ENCODE data around the gene TMEM38B. TPM values are rescaled to one million over a fixed set of nuclear protein-coding genes. Genes with fewer than 3 reads are reported as not detected.
A peak's percentile ranks its signal among the peaks of the same experiment; 100 is the strongest.
"Not testable (repeated sequence)": the region's sequence is repeated elsewhere in the genome, so short reads cannot be mapped to it uniquely, and the experiment has no call there.

TMEM38B gene
- total and polyA plus RNA-seq, 7 experiments from 2014 or later, result 5.8 to 31.4 (median 17.5) TPM

GRCh38 chr9:105722099-105722498, 27.8 kb downstream of the TMEM38B start:
- peaks cover 0 to 9% (median 2%) of the 10 kb centered on the region in 3 experiments for H3K36me3 ChIP-seq (ENCODE audit: control insufficient read depth in 2 of 3, insufficient read depth in 3 of 3, low read length in 3 of 3)
- Mint-ChIP-seq H3K4me3 (no peak overlapping the region), H3K27ac (peak overlapping the region in 1 of 9 donors; percentile 17), H3K4me1 (peaks cover 0 to 8% (median 0%) of the 10 kb centered on the region in 7 donors), H3K36me3 (peaks cover 1 to 24% (median 7%) of the 10 kb centered on the region in 5 donors), H3K9me3 (no peaks in the 10 kb centered on the region), H3K27me3 (no peaks in the 10 kb centered on the region)
- intact Hi-C loops (cut with micrococcal nuclease), result no loop called here
- ChIA-PET POLR2A (no interaction called here), CTCF (interaction anchor here (1.7 kb wide), 1 partner anchor 113 kb away, joined by 6 read pairs; no protein-coding TSS in a partner anchor)
- no peak overlapping the region for H3K4me3 ChIP-seq (ENCODE audit: low read length)
- DNase-seq, result no peak
- no peak for ATAC-seq
- H3K27me3 ChIP-seq (ENCODE audit: control insufficient read depth in 2 of 2, insufficient read depth in 2 of 2, low read length in 2 of 2), result no peaks in the 10 kb centered on the region
- H3K27ac ChIP-seq (ENCODE audit: low read depth, low read length), result no peak overlapping the region
- H3K9me3 ChIP-seq (ENCODE audit: control insufficient read depth in 2 of 3, low read length in 3 of 3), result no peaks in the 10 kb centered on the region
- no peaks in the 10 kb centered on the region for H3K4me1 ChIP-seq (ENCODE audit: control insufficient read depth in 2 of 2, insufficient read depth in 2 of 2, low read length in 2 of 2)

GRCh38 chr9:105725370-105725769, 31.0 kb downstream of the TMEM38B start:
- H3K27me3 Mint-ChIP-seq, result no peaks in the 10 kb centered on the region
- ATAC-seq, result no peak
- H3K4me1 ChIP-seq (ENCODE audit: control insufficient read depth in 2 of 2, insufficient read depth in 2 of 2, low read length in 2 of 2), result no peaks in the 10 kb centered on the region
- POLR2A ChIA-PET, result no interaction called here
- no peaks in the 10 kb centered on the region for H3K9me3 ChIP-seq (ENCODE audit: control insufficient read depth in 2 of 3, low read length in 3 of 3)
- CTCF ChIA-PET, result no interaction called here
- H3K27me3 ChIP-seq (ENCODE audit: control insufficient read depth in 2 of 2, insufficient read depth in 2 of 2, low read length in 2 of 2), result no peaks in the 10 kb centered on the region
- no peak overlapping the region for H3K4me3 Mint-ChIP-seq
- H3K27ac ChIP-seq (ENCODE audit: low read depth, low read length), result no peak overlapping the region
- intact Hi-C loops (cut with micrococcal nuclease), result no loop called here
- peaks cover 5 to 54% (median 30%) of the 10 kb centered on the region in 5 donors for H3K36me3 Mint-ChIP-seq
- no peak overlapping the region for H3K4me3 ChIP-seq (ENCODE audit: low read length)
- peak overlapping the region in 1 of 9 donors; percentile 28 for H3K27ac Mint-ChIP-seq
- peaks cover 0 to 8% (median 0%) of the 10 kb centered on the region in 7 donors for H3K4me1 Mint-ChIP-seq
- no peak for DNase-seq
- H3K9me3 Mint-ChIP-seq, result peaks cover 0 to 10% (median 2%) of the 10 kb centered on the region in 11 donors
- H3K36me3 ChIP-seq (ENCODE audit: control insufficient read depth in 2 of 3, insufficient read depth in 3 of 3, low read length in 3 of 3), result peaks cover 0 to 9% (median 2%) of the 10 kb centered on the region in 3 experiments

DNA sequence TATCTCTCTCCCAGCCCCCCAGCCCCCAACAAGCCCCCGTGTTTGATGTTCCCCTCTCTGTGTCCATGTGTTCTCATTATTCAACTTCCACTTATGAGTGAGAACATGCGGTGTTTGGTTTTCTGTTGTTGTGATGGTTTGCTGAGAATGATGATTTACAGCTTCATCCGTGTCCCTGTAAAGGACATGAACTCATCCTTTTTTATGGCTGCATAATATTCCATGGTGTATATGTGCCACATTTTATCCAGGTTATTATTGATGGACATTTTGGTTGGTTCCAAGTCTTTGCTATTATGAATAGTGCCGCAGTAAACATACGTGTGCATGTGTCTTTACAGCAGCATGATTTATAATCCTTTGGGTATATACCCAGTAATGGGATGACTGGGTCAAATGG, 33.9 kb downstream of the TMEM38B start:
- intact Hi-C loops (cut with micrococcal nuclease); H3K27ac ChIP-seq (ENCODE audit: low read depth, low read length); DNase-seq; POLR2A ChIA-PET; H3K9me3 ChIP-seq (ENCODE audit: control insufficient read depth in 2 of 3, low read length in 3 of 3); H3K4me3 ChIP-seq (ENCODE audit: low read length); H3K27ac Mint-ChIP-seq; CTCF ChIA-PET; ATAC-seq; H3K27me3 Mint-ChIP-seq; H3K4me1 ChIP-seq (ENCODE audit: control insufficient read depth in 2 of 2, insufficient read depth in 2 of 2, low read length in 2 of 2); H3K4me3 Mint-ChIP-seq; H3K4me1 Mint-ChIP-seq; H3K27me3 ChIP-seq (ENCODE audit: control insufficient read depth in 2 of 2, insufficient read depth in 2 of 2, low read length in 2 of 2): not testable (repeated sequence)
- H3K36me3 ChIP-seq (ENCODE audit: control insufficient read depth in 2 of 3, insufficient read depth in 3 of 3, low read length in 3 of 3), result peaks cover 0 to 15% (median 2%) of the 10 kb centered on the region in 3 experiments
- peaks cover 0 to 24% (median 13%) of the 10 kb centered on the region in 11 donors for H3K9me3 Mint-ChIP-seq
- H3K36me3 Mint-ChIP-seq, result peaks cover 12 to 74% (median 46%) of the 10 kb centered on the region in 5 donors

DNA sequence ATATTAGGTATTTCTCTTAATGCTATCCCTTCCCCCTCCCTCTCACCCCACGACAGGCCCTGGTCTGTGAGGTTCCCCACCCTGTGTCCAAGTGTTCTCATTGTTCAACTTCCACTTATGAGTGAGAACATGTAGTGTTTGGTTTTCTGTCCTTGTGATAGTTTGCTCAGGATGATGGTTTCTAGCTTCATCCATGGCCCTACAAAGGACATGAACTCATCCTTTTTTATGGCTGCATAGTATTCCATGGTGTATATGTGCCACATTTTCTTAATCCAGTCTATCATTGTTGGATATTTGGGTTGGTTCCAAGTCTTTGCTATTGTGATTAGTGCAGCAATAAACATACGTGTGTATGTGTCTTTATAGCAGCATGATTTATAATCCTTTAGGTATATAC, 37.1 kb downstream of the TMEM38B start:
- CTCF ChIA-PET, result interaction anchor here (0.8 kb wide), 1 partner anchor 150 kb away, joined by 4 read pairs; no protein-coding TSS in a partner anchor
- H3K36me3 ChIP-seq (ENCODE audit: control insufficient read depth in 2 of 3, insufficient read depth in 3 of 3, low read length in 3 of 3); intact Hi-C loops (cut with micrococcal nuclease); H3K27me3 Mint-ChIP-seq; H3K27ac ChIP-seq (ENCODE audit: low read depth, low read length); H3K4me3 ChIP-seq (ENCODE audit: low read length); H3K4me3 Mint-ChIP-seq; H3K4me1 Mint-ChIP-seq; ATAC-seq; POLR2A ChIA-PET; DNase-seq; H3K27me3 ChIP-seq (ENCODE audit: control insufficient read depth in 2 of 2, insufficient read depth in 2 of 2, low read length in 2 of 2); H3K27ac Mint-ChIP-seq; H3K4me1 ChIP-seq (ENCODE audit: control insufficient read depth in 2 of 2, insufficient read depth in 2 of 2, low read length in 2 of 2): not testable (repeated sequence)
- peaks cover 0 to 17% (median 6%) of the 10 kb centered on the region in 3 experiments for H3K9me3 ChIP-seq (ENCODE audit: control insufficient read depth in 2 of 3, low read length in 3 of 3)
- peaks cover 23 to 91% (median 73%) of the 10 kb centered on the region in 5 donors for H3K36me3 Mint-ChIP-seq
- H3K9me3 Mint-ChIP-seq, result peaks cover 0 to 56% (median 38%) of the 10 kb centered on the region in 11 donors

- ATAC-seq, result no peak
- H3K4me3 Mint-ChIP-seq, result no peak overlapping the region
Measured at GRCh38 chr9:105735366-105735765, 41.0 kb downstream of the TMEM38B start.

DNA sequence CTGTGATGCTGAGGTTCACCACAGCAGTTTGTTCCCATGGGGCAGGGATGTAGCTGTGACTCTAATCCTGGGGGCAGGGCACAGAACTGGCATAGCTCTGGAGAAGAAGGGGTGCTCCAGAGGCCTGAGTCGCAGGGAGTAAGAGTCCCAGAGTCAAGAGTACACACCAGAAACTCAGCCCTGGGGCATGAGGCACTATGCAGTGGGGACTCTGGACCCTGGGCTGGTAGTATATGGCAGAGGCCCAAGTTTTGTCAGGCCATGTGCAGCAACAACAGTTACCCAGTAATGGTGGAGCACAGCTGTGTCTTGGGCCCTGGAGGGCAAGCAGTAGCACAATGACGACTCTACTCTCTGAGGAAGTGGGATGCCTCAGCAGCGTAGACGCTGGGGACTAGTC, 42.9 kb downstream of the TMEM38B start:
- CTCF ChIA-PET, result no interaction called here

More at GRCh38 chr9:105735366-105735765, 41.0 kb downstream of the TMEM38B start:
- H3K4me1 ChIP-seq (ENCODE audit: control insufficient read depth in 2 of 2, insufficient read depth in 2 of 2, low read length in 2 of 2), result no peaks in the 10 kb centered on the region
- ChIA-PET POLR2A (interaction anchor here (0.6 to 0.7 kb wide), 2 partner anchors 76 to 106 kb away, joined by 3 to 7 read pairs; no protein-coding TSS in a partner anchor), CTCF (no interaction called here)
- H3K36me3 ChIP-seq (ENCODE audit: control insufficient read depth in 2 of 3, insufficient read depth in 3 of 3, low read length in 3 of 3), result peaks cover 0 to 13% (median 0%) of the 10 kb centered on the region in 3 experiments
- no peak overlapping the region for H3K27ac ChIP-seq (ENCODE audit: low read depth, low read length)
- no peaks in the 10 kb centered on the region for H3K27me3 ChIP-seq (ENCODE audit: control insufficient read depth in 2 of 2, insufficient read depth in 2 of 2, low read length in 2 of 2)
- intact Hi-C loops (cut with micrococcal nuclease), result no loop called here
- peaks cover 0 to 17% (median 6%) of the 10 kb centered on the region in 3 experiments for H3K9me3 ChIP-seq (ENCODE audit: control insufficient read depth in 2 of 3, low read length in 3 of 3)
- DNase-seq, result no peak
- peaks cover 0 to 58% (median 40%) of the 10 kb centered on the region in 11 donors for H3K9me3 Mint-ChIP-seq
- H3K36me3 Mint-ChIP-seq, result peaks cover 22 to 86% (median 70%) of the 10 kb centered on the region in 5 donors
- H3K27me3 Mint-ChIP-seq, result no peaks in the 10 kb centered on the region
- H3K4me1 Mint-ChIP-seq, result peaks cover 0 to 1% (median 0%) of the 10 kb centered on the region in 7 donors
- H3K4me3 ChIP-seq (ENCODE audit: low read length), result no peak overlapping the region
- no peak overlapping the region for H3K27ac Mint-ChIP-seq

GRCh38 chr9:105742088-105742487, 47.7 kb downstream of the TMEM38B start:
- no peaks in the 10 kb centered on the region for H3K27me3 ChIP-seq (ENCODE audit: control insufficient read depth in 2 of 2, insufficient read depth in 2 of 2, low read length in 2 of 2)
- H3K4me1 ChIP-seq (ENCODE audit: control insufficient read depth in 2 of 2, insufficient read depth in 2 of 2, low read length in 2 of 2), result no peaks in the 10 kb centered on the region
- H3K9me3 ChIP-seq (ENCODE audit: control insufficient read depth in 2 of 3, low read length in 3 of 3), result no peaks in the 10 kb centered on the region
- Mint-ChIP-seq H3K4me3 (no peak overlapping the region), H3K36me3 (peaks cover 2 to 63% (median 40%) of the 10 kb centered on the region in 5 donors), H3K27ac (no peak overlapping the region), H3K4me1 (peaks cover 0 to 1% (median 0%) of the 10 kb centered on the region in 7 donors), H3K9me3 (peaks cover 0 to 3% (median 0%) of the 10 kb centered on the region in 11 donors), H3K27me3 (no peaks in the 10 kb centered on the region)
- CTCF ChIA-PET, result no interaction called here
- DNase-seq, result no peak
- ATAC-seq, result no peak
- H3K4me3 ChIP-seq (ENCODE audit: low read length), result no peak overlapping the region
- POLR2A ChIA-PET, result no interaction called here
- peaks cover 0 to 17% (median 0%) of the 10 kb centered on the region in 3 experiments for H3K36me3 ChIP-seq (ENCODE audit: control insufficient read depth in 2 of 3, insufficient read depth in 3 of 3, low read length in 3 of 3)
- H3K27ac ChIP-seq (ENCODE audit: low read depth, low read length), result no peak overlapping the region
- intact Hi-C loops (cut with micrococcal nuclease), result loop anchor here in 1 of 2 donors (10.0 kb wide), 1 partner anchor 63 kb away; no protein-coding TSS in a partner anchor

More for the DNA sequence above, 42.9 kb downstream of the TMEM38B start:
- Mint-ChIP-seq H3K9me3 (peaks cover 0 to 48% (median 36%) of the 10 kb centered on the region in 11 donors), H3K4me3 (no peak overlapping the region), H3K27me3 (no peaks in the 10 kb centered on the region), H3K4me1 (peaks cover 0 to 1% (median 0%) of the 10 kb centered on the region in 7 donors), H3K36me3 (peaks cover 21 to 87% (median 73%) of the 10 kb centered on the region in 5 donors), H3K27ac (no peak overlapping the region)
- no peak for DNase-seq
- no peak for ATAC-seq
- intact Hi-C loops (cut with micrococcal nuclease), result no loop called here
- POLR2A ChIA-PET, result interaction anchor here (0.5 kb wide), 1 partner anchor 19 kb away, joined by 3 read pairs; no protein-coding TSS in a partner anchor
- H3K9me3 ChIP-seq (ENCODE audit: control insufficient read depth in 2 of 3, low read length in 3 of 3), result peaks cover 0 to 17% (median 6%) of the 10 kb centered on the region in 3 experiments
- no peaks in the 10 kb centered on the region for H3K4me1 ChIP-seq (ENCODE audit: control insufficient read depth in 2 of 2, insufficient read depth in 2 of 2, low read length in 2 of 2)
- no peaks in the 10 kb centered on the region for H3K27me3 ChIP-seq (ENCODE audit: control insufficient read depth in 2 of 2, insufficient read depth in 2 of 2, low read length in 2 of 2)
- H3K36me3 ChIP-seq (ENCODE audit: control insufficient read depth in 2 of 3, insufficient read depth in 3 of 3, low read length in 3 of 3), result peaks cover 0 to 22% (median 0%) of the 10 kb centered on the region in 3 experiments
- H3K27ac ChIP-seq (ENCODE audit: low read depth, low read length), result no peak overlapping the region
- no peak overlapping the region for H3K4me3 ChIP-seq (ENCODE audit: low read length)
